WTC11 (cell line): ENCODE data around the gene ZNF436. TPM values are rescaled to one million over a fixed set of nuclear protein-coding genes. Genes with fewer than 3 reads are reported as not detected.

ENCODE experiments used
- ATAC-seq: fragments of 200-7000 bp; cut with Tn5 transposase; 2 replicates; pipeline ENCODE4 v1.10.0; 2021; ENCODE audit warnings: mild to moderate bottlenecking, moderate library complexity
- CTCF ChIA-PET: fragments of 300-600 bp; sonication (Branson Sonifier 250); formaldehyde crosslinking; loops from one replicate; lab custom pipeline; 2021; ENCODE audit warnings: antibody characterized with exemption; lab: Charles Lee
- POLR2A ChIA-PET: fragments of 350-600 bp; sonication (Branson Sonifier 250); formaldehyde crosslinking; loops from one replicate; lab custom pipeline; 2021; ENCODE audit warnings: antibody characterized with exemption; lab: Charles Lee
- DNase-seq: peaks from one replicate; pipeline ENCODE4 v3.0.0; 2021; ENCODE audit warnings: low spot score
- H3K27ac Mint-ChIP-seq: 2 replicates; pipeline ENCODE4 v1.8.0; 2021; ENCODE audit warnings: mixed read lengths
- H3K27me3 Mint-ChIP-seq: 2 replicates; pipeline ENCODE4 v1.8.0; 2021; ENCODE audit warnings: low read depth, mild to moderate bottlenecking, moderate library complexity, mixed read lengths
- H3K36me3 Mint-ChIP-seq: 2 replicates; pipeline ENCODE4 v1.8.0; 2021; ENCODE audit warnings: mixed read lengths
- H3K4me1 Mint-ChIP-seq: 2 replicates; pipeline ENCODE4 v1.8.0; 2022; ENCODE audit warnings: mixed read lengths
- H3K4me3 Mint-ChIP-seq: 2 replicates; pipeline ENCODE4 v1.8.0; 2021; ENCODE audit warnings: mild to moderate bottlenecking, moderate library complexity, mixed read lengths
- H3K9me3 Mint-ChIP-seq: 2 replicates; pipeline ENCODE4 v1.8.0; 2021; ENCODE audit warnings: mixed read lengths
- CREB1 ChIP-seq: sonication (generic); formaldehyde crosslinking; IDR thresholded peaks from 2 replicates; pipeline ENCODE4 v1.8.0; 2023; ENCODE audit warnings: mild to moderate bottlenecking, missing genetic modification reagents
- ELF4 ChIP-seq: sonication (generic); formaldehyde crosslinking; IDR thresholded peaks from 2 replicates; pipeline ENCODE4 v1.8.1; 2022; ENCODE audit warnings: low read depth, mild to moderate bottlenecking, moderate library complexity, missing genetic modification reagents
- EMX1 ChIP-seq: fragments of 250-450 bp; sonication (Bioruptor Pico); IDR thresholded peaks from 2 replicates; pipeline ENCODE4 v1.8.0; 2021; ENCODE audit warnings: mild to moderate bottlenecking
- FOXJ3 ChIP-seq: sonication (generic); formaldehyde crosslinking; IDR thresholded peaks from 2 replicates; pipeline ENCODE4 v1.9.0; 2021; ENCODE audit warnings: missing genetic modification reagents, mild to moderate bottlenecking, borderline replicate concordance
- FOXK1 ChIP-seq: sonication (generic); formaldehyde crosslinking; IDR thresholded peaks from 2 replicates; pipeline ENCODE4 v1.8.0; 2022; ENCODE audit warnings: mild to moderate bottlenecking, moderate library complexity, missing genetic modification reagents
- GRHL2 ChIP-seq: fragments of 250-450 bp; sonication (Bioruptor Pico); IDR thresholded peaks from 2 replicates; pipeline ENCODE4 v1.8.0; 2022; ENCODE audit warnings: mild to moderate bottlenecking, moderate library complexity; ENCODE audit not compliant: insufficient replicate concordance, severe bottlenecking
- MXD4 ChIP-seq: fragments of 250-450 bp; sonication (Bioruptor Pico); IDR thresholded peaks from 2 replicates; pipeline ENCODE4 v1.8.0; 2021; ENCODE audit warnings: mild to moderate bottlenecking, moderate library complexity, borderline replicate concordance
- MYBL2 ChIP-seq: sonication (generic); formaldehyde crosslinking; IDR thresholded peaks from 2 replicates; pipeline ENCODE4 v1.8.1; 2023; ENCODE audit warnings: mild to moderate bottlenecking, moderate library complexity, missing genetic modification reagents
- NR3C1 ChIP-seq: sonication (generic); formaldehyde crosslinking; conservative IDR thresholded peaks from 2 replicates; pipeline ENCODE4 v1.8.1; 2023; ENCODE audit warnings: low read depth, mild to moderate bottlenecking, missing genetic modification reagents
- TP53 ChIP-seq: sonication (generic); formaldehyde crosslinking; IDR thresholded peaks from 2 replicates; pipeline ENCODE4 v1.8.1; 2023; ENCODE audit warnings: mild to moderate bottlenecking, missing genetic modification reagents
- ZBTB21 ChIP-seq: sonication (generic); formaldehyde crosslinking; IDR thresholded peaks from 2 replicates; pipeline ENCODE4 v1.8.1; 2023; ENCODE audit warnings: mild to moderate bottlenecking, missing genetic modification reagents, borderline replicate concordance
- ZNF121 ChIP-seq: sonication (generic); formaldehyde crosslinking; IDR thresholded peaks from 2 replicates; pipeline ENCODE4 v1.8.0; 2023; ENCODE audit warnings: missing genetic modification reagents
- ZNF219 ChIP-seq: sonication (generic); formaldehyde crosslinking; IDR thresholded peaks from 2 replicates; pipeline ENCODE4 v1.8.0; 2023; ENCODE audit warnings: missing genetic modification reagents, mild to moderate bottlenecking, borderline replicate concordance
- ZNF232 ChIP-seq: sonication (generic); formaldehyde crosslinking; IDR thresholded peaks from 2 replicates; pipeline ENCODE4 v1.8.0; 2022; ENCODE audit warnings: mild to moderate bottlenecking, missing genetic modification reagents
- ZNF416 ChIP-seq: fragments of 250-450 bp; sonication (Bioruptor Pico); IDR thresholded peaks from 2 replicates; pipeline ENCODE4 v1.9.0; 2021; ENCODE audit warnings: mild to moderate bottlenecking, inconsistent platforms
- ZNF423 ChIP-seq: fragments of 250-450 bp; sonication (Bioruptor Pico); IDR thresholded peaks from 2 replicates; pipeline ENCODE4 v2.1.2; 2022; ENCODE audit warnings: mild to moderate bottlenecking, moderate library complexity
- total RNA-seq: library from RNA; stranded (reverse); gene quantifications from 3 replicates; pipeline ENCODE4 v1.2.3, GENCODE V29; 2021
- TF ChIP-seq, protein P1 (sequence below): fragments of 250-450 bp; sonication (Bioruptor Pico); IDR thresholded peaks from 2 replicates; pipeline ENCODE4 v2.1.2; 2022; ENCODE audit warnings: mild to moderate bottlenecking, moderate library complexity
- TF ChIP-seq, protein P2 (sequence below): fragments of 250-450 bp; sonication (Bioruptor Pico); IDR thresholded peaks from 2 replicates; pipeline ENCODE4 v1.9.0; 2021; ENCODE audit warnings: mild to moderate bottlenecking
- TF ChIP-seq, protein P3 (sequence below): sonication (generic); formaldehyde crosslinking; IDR thresholded peaks from 2 replicates; pipeline ENCODE4 v1.8.0; 2023; ENCODE audit warnings: missing genetic modification reagents, mild to moderate bottlenecking, borderline replicate concordance
- TF ChIP-seq, protein P4 (sequence below): sonication (generic); formaldehyde crosslinking; IDR thresholded peaks from 2 replicates; pipeline ENCODE4 v1.8.0; 2022; ENCODE audit warnings: mild to moderate bottlenecking, missing genetic modification reagents
- TF ChIP-seq, protein P5 (sequence below): sonication (generic); formaldehyde crosslinking; IDR thresholded peaks from 2 replicates; pipeline ENCODE4 v1.8.1; 2023; ENCODE audit warnings: mild to moderate bottlenecking, missing genetic modification reagents, moderate library complexity
- TF ChIP-seq, protein P6 (sequence below): fragments of 250-450 bp; sonication (Bioruptor Pico); conservative IDR thresholded peaks from 2 replicates; pipeline ENCODE4 v1.9.0; 2021; ENCODE audit warnings: mild to moderate bottlenecking

The ZNF436 gene
- total RNA-seq, 1 experiment from 2014 or later, result 1.3 TPM

DNA sequence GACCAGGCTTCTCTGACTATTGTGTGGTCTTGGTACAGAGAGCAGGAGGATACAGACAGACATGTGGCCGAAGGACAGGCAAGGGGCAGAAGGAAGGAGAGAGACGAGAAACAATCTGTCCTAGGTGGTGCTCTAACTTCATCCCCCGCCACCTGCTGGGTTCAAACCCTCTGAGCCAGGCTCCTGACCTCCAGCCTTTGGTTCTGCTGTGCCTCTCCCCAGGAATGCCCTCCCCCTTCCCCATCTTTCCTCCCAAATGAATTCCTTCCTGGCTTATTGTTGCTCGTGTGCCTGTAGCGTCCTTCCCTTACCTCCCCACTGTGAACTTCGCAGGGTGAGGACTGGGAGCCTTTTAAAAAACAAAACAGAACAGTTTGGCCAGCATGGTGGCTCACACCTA is 49.5 kb upstream of the ZNF436 start:
- no peaks in the 10 kb centered on the region for H3K9me3 Mint-ChIP-seq
- no peaks in the 10 kb centered on the region for H3K36me3 Mint-ChIP-seq
- CTCF ChIA-PET, result no interaction called here
- H3K27me3 Mint-ChIP-seq, result peaks cover 97% of the 10 kb centered on the region
- H3K4me3 Mint-ChIP-seq, result no peak overlapping the region
- peaks cover 6% of the 10 kb centered on the region for H3K4me1 Mint-ChIP-seq
- ATAC-seq, result peak; percentile 46
- H3K27ac Mint-ChIP-seq, result no peak overlapping the region
- peak; percentile 8; the same call in 1 of the 2 replicates for TF ChIP-seq ZNF423 (CRISPR knock-in tag)
- TF ChIP-seq GRHL2 (CRISPR knock-in tag), result no peak
- POLR2A ChIA-PET, result no interaction called here
- peak; percentile 63 for DNase-seq

DNA sequence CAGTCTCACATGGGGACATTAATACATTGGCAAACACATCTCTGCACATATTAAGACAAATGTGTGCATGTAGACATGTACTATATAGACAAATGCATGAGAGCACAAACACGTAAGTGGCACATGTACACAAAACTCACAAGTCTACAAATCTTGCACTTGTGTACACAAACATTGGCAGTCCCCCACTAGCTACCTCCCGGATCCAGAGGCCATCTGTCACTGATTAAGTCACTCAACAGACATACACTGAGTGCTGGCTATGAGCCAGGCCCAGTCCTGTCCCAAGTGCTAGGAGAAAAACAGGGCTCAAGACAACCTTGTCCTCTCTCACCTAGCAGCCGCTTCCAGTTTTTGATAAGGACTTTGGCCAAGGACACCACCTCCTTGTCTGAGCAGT is 47.9 kb upstream of the ZNF436 start:
- ChIA-PET POLR2A (no interaction called here), CTCF (no interaction called here)
- H3K4me3 Mint-ChIP-seq, result no peak overlapping the region
- DNase-seq (no peak), ATAC-seq (no peak)
- no peaks in the 10 kb centered on the region; the same call in 1 of the 2 replicates for H3K4me1 Mint-ChIP-seq
- no peak overlapping the region for H3K27ac Mint-ChIP-seq
- H3K36me3 Mint-ChIP-seq, result no peaks in the 10 kb centered on the region
- no peaks in the 10 kb centered on the region for H3K9me3 Mint-ChIP-seq
- TF ChIP-seq CREB1 (CRISPR knock-in tag), result no peak
- TF ChIP-seq ZNF232, result no peak
- TF ChIP-seq, protein P1, sequence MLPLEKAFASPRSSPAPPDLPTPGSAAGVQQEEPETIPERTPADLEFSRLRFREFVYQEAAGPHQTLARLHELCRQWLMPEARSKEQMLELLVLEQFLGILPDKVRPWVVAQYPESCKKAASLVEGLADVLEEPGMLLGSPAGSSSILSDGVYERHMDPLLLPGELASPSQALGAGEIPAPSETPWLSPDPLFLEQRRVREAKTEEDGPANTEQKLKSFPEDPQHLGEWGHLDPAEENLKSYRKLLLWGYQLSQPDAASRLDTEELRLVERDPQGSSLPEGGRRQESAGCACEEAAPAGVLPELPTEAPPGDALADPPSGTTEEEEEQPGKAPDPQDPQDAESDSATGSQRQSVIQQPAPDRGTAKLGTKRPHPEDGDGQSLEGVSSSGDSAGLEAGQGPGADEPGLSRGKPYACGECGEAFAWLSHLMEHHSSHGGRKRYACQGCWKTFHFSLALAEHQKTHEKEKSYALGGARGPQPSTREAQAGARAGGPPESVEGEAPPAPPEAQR (CRISPR knock-in tag), result no peak
- no peak for TF ChIP-seq MYBL2 (CRISPR knock-in tag)
- TF ChIP-seq, protein P2, sequence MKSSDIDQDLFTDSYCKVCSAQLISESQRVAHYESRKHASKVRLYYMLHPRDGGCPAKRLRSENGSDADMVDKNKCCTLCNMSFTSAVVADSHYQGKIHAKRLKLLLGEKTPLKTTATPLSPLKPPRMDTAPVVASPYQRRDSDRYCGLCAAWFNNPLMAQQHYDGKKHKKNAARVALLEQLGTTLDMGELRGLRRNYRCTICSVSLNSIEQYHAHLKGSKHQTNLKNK, result no peak
- TF ChIP-seq ZNF416 (CRISPR knock-in tag), result no peak
- TF ChIP-seq, protein P3, sequence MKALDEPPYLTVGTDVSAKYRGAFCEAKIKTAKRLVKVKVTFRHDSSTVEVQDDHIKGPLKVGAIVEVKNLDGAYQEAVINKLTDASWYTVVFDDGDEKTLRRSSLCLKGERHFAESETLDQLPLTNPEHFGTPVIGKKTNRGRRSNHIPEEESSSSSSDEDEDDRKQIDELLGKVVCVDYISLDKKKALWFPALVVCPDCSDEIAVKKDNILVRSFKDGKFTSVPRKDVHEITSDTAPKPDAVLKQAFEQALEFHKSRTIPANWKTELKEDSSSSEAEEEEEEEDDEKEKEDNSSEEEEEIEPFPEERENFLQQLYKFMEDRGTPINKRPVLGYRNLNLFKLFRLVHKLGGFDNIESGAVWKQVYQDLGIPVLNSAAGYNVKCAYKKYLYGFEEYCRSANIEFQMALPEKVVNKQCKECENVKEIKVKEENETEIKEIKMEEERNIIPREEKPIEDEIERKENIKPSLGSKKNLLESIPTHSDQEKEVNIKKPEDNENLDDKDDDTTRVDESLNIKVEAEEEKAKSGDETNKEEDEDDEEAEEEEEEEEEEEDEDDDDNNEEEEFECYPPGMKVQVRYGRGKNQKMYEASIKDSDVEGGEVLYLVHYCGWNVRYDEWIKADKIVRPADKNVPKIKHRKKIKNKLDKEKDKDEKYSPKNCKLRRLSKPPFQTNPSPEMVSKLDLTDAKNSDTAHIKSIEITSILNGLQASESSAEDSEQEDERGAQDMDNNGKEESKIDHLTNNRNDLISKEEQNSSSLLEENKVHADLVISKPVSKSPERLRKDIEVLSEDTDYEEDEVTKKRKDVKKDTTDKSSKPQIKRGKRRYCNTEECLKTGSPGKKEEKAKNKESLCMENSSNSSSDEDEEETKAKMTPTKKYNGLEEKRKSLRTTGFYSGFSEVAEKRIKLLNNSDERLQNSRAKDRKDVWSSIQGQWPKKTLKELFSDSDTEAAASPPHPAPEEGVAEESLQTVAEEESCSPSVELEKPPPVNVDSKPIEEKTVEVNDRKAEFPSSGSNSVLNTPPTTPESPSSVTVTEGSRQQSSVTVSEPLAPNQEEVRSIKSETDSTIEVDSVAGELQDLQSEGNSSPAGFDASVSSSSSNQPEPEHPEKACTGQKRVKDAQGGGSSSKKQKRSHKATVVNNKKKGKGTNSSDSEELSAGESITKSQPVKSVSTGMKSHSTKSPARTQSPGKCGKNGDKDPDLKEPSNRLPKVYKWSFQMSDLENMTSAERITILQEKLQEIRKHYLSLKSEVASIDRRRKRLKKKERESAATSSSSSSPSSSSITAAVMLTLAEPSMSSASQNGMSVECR (CRISPR knock-in tag), result no peak
- H3K27me3 Mint-ChIP-seq, result peaks cover 94% of the 10 kb centered on the region

DNA sequence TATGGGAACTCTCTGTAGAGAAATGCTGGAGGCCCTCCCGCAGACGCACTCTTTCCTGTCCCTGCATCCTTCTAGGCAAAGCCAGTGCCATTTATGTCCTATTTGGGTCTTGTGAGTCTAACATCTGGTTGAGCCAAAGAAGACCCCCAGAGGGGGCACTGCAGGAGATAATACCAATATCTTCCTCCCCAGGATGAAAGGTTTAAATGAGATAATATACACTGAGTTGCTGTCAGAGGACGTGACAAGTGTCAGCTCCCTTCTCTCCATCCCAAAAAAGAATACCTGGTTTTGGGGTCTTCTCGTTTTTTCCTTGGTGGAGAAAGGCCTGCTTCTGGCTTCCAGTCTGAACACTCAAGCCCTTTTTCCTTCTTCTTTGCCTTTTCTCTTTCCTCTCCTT is 47.3 kb upstream of the ZNF436 start:
- ATAC-seq (no peak), DNase-seq (no peak)
- no peak overlapping the region for H3K27ac Mint-ChIP-seq
- H3K4me1 Mint-ChIP-seq, result no peaks in the 10 kb centered on the region; the same call in 1 of the 2 replicates
- ChIA-PET POLR2A (no interaction called here), CTCF (interaction anchor here (2.5 kb wide), 1 partner anchor 13 kb away, joined by 10 read pairs; no protein-coding TSS in a partner anchor)
- no peaks in the 10 kb centered on the region for H3K9me3 Mint-ChIP-seq
- H3K36me3 Mint-ChIP-seq, result no peaks in the 10 kb centered on the region
- H3K4me3 Mint-ChIP-seq, result no peak overlapping the region
- H3K27me3 Mint-ChIP-seq, result peaks cover 94% of the 10 kb centered on the region
- TF ChIP-seq ELF4 (CRISPR knock-in tag), result no peak
- no peak for TF ChIP-seq ZBTB21 (CRISPR knock-in tag)
- TF ChIP-seq ZNF121 (CRISPR knock-in tag), result no peak
- TF ChIP-seq FOXJ3 (CRISPR knock-in tag), result no peak
- no peak for TF ChIP-seq FOXK1 (CRISPR knock-in tag)
- TF ChIP-seq, protein P4, sequence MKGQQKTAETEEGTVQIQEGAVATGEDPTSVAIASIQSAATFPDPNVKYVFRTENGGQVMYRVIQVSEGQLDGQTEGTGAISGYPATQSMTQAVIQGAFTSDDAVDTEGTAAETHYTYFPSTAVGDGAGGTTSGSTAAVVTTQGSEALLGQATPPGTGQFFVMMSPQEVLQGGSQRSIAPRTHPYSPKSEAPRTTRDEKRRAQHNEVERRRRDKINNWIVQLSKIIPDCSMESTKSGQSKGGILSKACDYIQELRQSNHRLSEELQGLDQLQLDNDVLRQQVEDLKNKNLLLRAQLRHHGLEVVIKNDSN (CRISPR knock-in tag), result no peak
- TF ChIP-seq, protein P5, sequence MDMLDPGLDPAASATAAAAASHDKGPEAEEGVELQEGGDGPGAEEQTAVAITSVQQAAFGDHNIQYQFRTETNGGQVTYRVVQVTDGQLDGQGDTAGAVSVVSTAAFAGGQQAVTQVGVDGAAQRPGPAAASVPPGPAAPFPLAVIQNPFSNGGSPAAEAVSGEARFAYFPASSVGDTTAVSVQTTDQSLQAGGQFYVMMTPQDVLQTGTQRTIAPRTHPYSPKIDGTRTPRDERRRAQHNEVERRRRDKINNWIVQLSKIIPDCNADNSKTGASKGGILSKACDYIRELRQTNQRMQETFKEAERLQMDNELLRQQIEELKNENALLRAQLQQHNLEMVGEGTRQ (CRISPR knock-in tag), result no peak
- no peak for TF ChIP-seq MXD4 (CRISPR knock-in tag)
- TF ChIP-seq TP53, result no peak
- TF ChIP-seq NR3C1, result no peak
- TF ChIP-seq, protein P1 (CRISPR knock-in tag), result no peak
- TF ChIP-seq EMX1 (CRISPR knock-in tag), result no peak
- TF ChIP-seq ZNF219 (CRISPR knock-in tag), result no peak
- TF ChIP-seq, protein P6, sequence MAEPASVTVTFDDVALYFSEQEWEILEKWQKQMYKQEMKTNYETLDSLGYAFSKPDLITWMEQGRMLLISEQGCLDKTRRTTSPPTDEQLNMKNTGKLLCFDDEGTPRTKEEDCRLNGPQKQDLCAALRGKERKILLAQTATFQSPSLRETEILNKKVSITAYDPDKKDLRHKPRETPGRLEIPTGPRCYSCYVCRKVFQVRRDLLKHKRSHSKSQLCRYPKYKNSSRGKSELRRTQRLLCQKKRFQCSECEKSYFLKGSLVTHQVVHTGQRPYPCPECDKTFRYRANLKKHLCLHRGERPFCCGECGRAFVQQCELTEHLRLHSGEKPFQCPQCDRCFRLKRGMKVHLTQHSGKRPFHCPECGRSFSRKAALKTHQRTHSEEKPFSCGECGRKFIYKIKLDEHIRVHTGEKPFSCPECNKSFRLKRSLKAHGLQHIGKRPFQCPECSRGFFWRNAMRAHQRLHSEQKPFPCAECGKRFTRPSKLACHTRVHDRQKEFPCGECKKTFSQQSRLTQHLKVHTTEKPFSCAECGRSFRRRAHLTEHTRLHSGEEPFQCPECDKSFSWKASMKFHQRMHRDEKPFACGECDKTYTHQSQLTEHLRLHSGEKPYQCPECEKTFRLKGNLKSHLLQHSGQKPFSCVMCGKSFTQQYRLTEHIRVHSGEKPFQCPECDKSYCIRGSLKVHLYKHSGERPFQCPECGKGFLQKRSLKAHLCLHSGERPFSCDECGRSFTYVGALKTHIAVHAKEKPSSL, result no peak
- no peak for TF ChIP-seq ZNF423 (CRISPR knock-in tag)
